HEK293T (cell line): ENCODE results near the gene AADAC.

Source experiments
- CTCF ChIA-PET: fragments of 350-600 bp; formaldehyde crosslinking; extraction: SDS; loops from one replicate; lab custom pipeline; 2021; ENCODE audit warnings: antibody characterized with exemption, inconsistent platforms; lab: Yijun Ruan, JAX
- POLR2A ChIA-PET: fragments of 350-600 bp; formaldehyde crosslinking; extraction: SDS; loops from one replicate; lab custom pipeline; 2020; ENCODE audit warnings: antibody characterized with exemption, inconsistent platforms; lab: Yijun Ruan, JAX
- DNase-seq: peaks from one replicate; pipeline ENCODE4 v3.0.0; 2012; ENCODE audit warnings: mixed read lengths; ENCODE audit errors: extremely low spot score
- ARNT ChIP-seq: fragments of 450-650 bp; IDR thresholded peaks from 2 replicates; pipeline ENCODE4 v1.6.1; 2017; ENCODE audit warnings: mild to moderate bottlenecking
- BHLHE40 ChIP-seq: fragments of 450-650 bp; IDR thresholded peaks from 2 replicates; pipeline ENCODE4 v1.6.1; 2016; ENCODE audit warnings: mild to moderate bottlenecking, moderate library complexity, borderline replicate concordance
- CTBP1 ChIP-seq: fragments of 450-650 bp; IDR thresholded peaks from 2 replicates; pipeline ENCODE4 v1.6.1; 2016; ENCODE audit warnings: borderline replicate concordance
- ELF4 ChIP-seq: fragments of 450-650 bp; IDR thresholded peaks from 2 replicates; pipeline ENCODE4 v1.6.1; 2017; ENCODE audit warnings: antibody characterized with exemption
- FOXA1 ChIP-seq: fragments of 450-650 bp; IDR thresholded peaks from 2 replicates; pipeline ENCODE4 v1.6.1; 2016; ENCODE audit warnings: mild to moderate bottlenecking
- FOXK2 ChIP-seq: fragments of 450-650 bp; IDR thresholded peaks from 2 replicates; pipeline ENCODE4 v1.6.1; 2016; ENCODE audit warnings: mild to moderate bottlenecking
- FOXM1 ChIP-seq: fragments of 450-650 bp; IDR thresholded peaks from 2 replicates; pipeline ENCODE4 v1.6.1; 2017; ENCODE audit warnings: mild to moderate bottlenecking, borderline replicate concordance
- HDGF ChIP-seq: fragments of 450-650 bp; IDR thresholded peaks from 2 replicates; pipeline ENCODE4 v1.6.1; 2017; ENCODE audit warnings: antibody characterized with exemption, borderline replicate concordance
- L3MBTL2 ChIP-seq: fragments of 450-650 bp; conservative IDR thresholded peaks from 2 replicates; pipeline ENCODE4 v1.6.1; 2016; ENCODE audit warnings: mild to moderate bottlenecking
- LEF1 ChIP-seq: fragments of 450-650 bp; IDR thresholded peaks from 2 replicates; pipeline ENCODE4 v1.6.1; 2017; ENCODE audit warnings: mild to moderate bottlenecking, borderline replicate concordance
- NFRKB ChIP-seq: fragments of 450-650 bp; IDR thresholded peaks from 2 replicates; pipeline ENCODE4 v1.6.1; 2016; ENCODE audit warnings: mild to moderate bottlenecking, moderate library complexity
- PKNOX1 ChIP-seq: fragments of 450-650 bp; IDR thresholded peaks from 2 replicates; pipeline ENCODE4 v1.6.1; 2016
- SP1 ChIP-seq: fragments of 450-650 bp; IDR thresholded peaks from 2 replicates; pipeline ENCODE4 v1.6.1; 2017
- SUZ12 ChIP-seq: fragments of 450-650 bp; IDR thresholded peaks from 2 replicates; pipeline ENCODE4 v1.6.1; 2016; ENCODE audit warnings: mild to moderate bottlenecking
- TARDBP ChIP-seq: fragments of 450-650 bp; IDR thresholded peaks from 2 replicates; pipeline ENCODE4 v1.6.1; 2016
- ZNF384 ChIP-seq: fragments of 450-650 bp; IDR thresholded peaks from 2 replicates; pipeline ENCODE4 v1.6.1; 2016

Gene AADAC

GRCh38 chr3:151856118-151856517, 42.2 kb downstream of the AADAC start:
- TF ChIP-seq FOXM1 (no peak), FOXK2 (no peak), HDGF (no peak), CTBP1 (no peak), FOXA1 (no peak), L3MBTL2 (no peak), SP1 (no peak), TARDBP (no peak), ELF4 (no peak), NFRKB (no peak), BHLHE40 (no peak), LEF1 (no peak), SUZ12 (no peak), ZNF384 (no peak), ARNT (no peak)
- ChIA-PET CTCF (no interaction called here), POLR2A (no interaction called here)
- no peak for DNase-seq

- ChIA-PET POLR2A (no interaction called here), CTCF (no interaction called here)
- no peak for TF ChIP-seq BHLHE40
- no peak for TF ChIP-seq SP1
- TF ChIP-seq L3MBTL2, result no peak
- no peak for TF ChIP-seq HDGF
- no peak for TF ChIP-seq CTBP1
- TF ChIP-seq TARDBP, result no peak
- TF ChIP-seq ZNF384, result no peak
- no peak for TF ChIP-seq FOXK2
- no peak for DNase-seq
Measured at GRCh38 chr3:151856641-151857040, 42.7 kb downstream of the AADAC start.

- CTCF ChIA-PET, result no interaction called here
- POLR2A ChIA-PET, result no interaction called here
- DNase-seq, result no peak
- no peak for TF ChIP-seq FOXK2
- no peak for TF ChIP-seq SP1
- no peak for TF ChIP-seq CTBP1
- no peak for TF ChIP-seq FOXA1
- no peak for TF ChIP-seq ZNF384
- TF ChIP-seq TARDBP, result no peak
- TF ChIP-seq BHLHE40, result no peak
- TF ChIP-seq L3MBTL2, result no peak
- TF ChIP-seq NFRKB, result no peak
- no peak for TF ChIP-seq HDGF
- no peak for TF ChIP-seq ARNT
- TF ChIP-seq FOXM1, result no peak
- TF ChIP-seq SUZ12, result no peak
- TF ChIP-seq ELF4, result no peak
- TF ChIP-seq LEF1, result no peak
- no peak for TF ChIP-seq PKNOX1
Measured at GRCh38 chr3:151859233-151859673, 45.3 kb downstream of the AADAC start.

- DNase-seq, result no peak
- ChIA-PET CTCF (no interaction called here), POLR2A (no interaction called here)
- TF ChIP-seq FOXM1 (no peak), PKNOX1 (no peak), FOXK2 (no peak)
Measured at GRCh38 chr3:151859905-151860304, 46.0 kb downstream of the AADAC start.

GRCh38 chr3:151863611-151864010, 49.7 kb downstream of the AADAC start:
- CTCF ChIA-PET, result no interaction called here
- no peak for TF ChIP-seq ELF4
- DNase-seq, result no peak
- POLR2A ChIA-PET, result no interaction called here

GRCh38 chr3:151864423-151865101, 50.6 kb downstream of the AADAC start:
- no peak for DNase-seq
- no peak for TF ChIP-seq FOXM1
- TF ChIP-seq FOXA1, result no peak
- no peak for TF ChIP-seq PKNOX1
- no peak for TF ChIP-seq HDGF
- TF ChIP-seq NFRKB, result no peak
- TF ChIP-seq FOXK2, result no peak
- TF ChIP-seq ELF4, result no peak
- no peak for TF ChIP-seq TARDBP
- TF ChIP-seq SUZ12, result no peak
- no peak for TF ChIP-seq SP1
- no peak for TF ChIP-seq ARNT
- TF ChIP-seq LEF1, result no peak
- no peak for TF ChIP-seq ZNF384
- no peak for TF ChIP-seq L3MBTL2
- no peak for TF ChIP-seq CTBP1
- no peak for TF ChIP-seq BHLHE40
- ChIA-PET POLR2A (no interaction called here), CTCF (interaction anchor here (0.6 kb wide), 1 partner anchor 473 kb away, joined by 5 read pairs; no protein-coding TSS in a partner anchor)
